Peyer's patch (tissue), 4 donors: ENCODE results near the gene ALDH2. TPM values are rescaled to one million over a fixed set of nuclear protein-coding genes. Genes with fewer than 3 reads are reported as not detected.
A peak's percentile ranks its signal among the peaks of the same experiment; 100 is the strongest.
"Not testable (repeated sequence)": the region's sequence is repeated elsewhere in the genome, so short reads cannot be mapped to it uniquely, and the experiment has no call there.

Experiments
- DNase-seq, 3 donors: peaks; one replicate each; pipeline ENCODE4 v3.0.0-alpha.2; 2017 to 2019
- H3K27ac ChIP-seq, 4 donors: fragments of 200-600 bp; sonication (generic); one replicate each; pipeline ENCODE4 v1.5.1; 2016 to 2019
- H3K27me3 ChIP-seq, 2 donors: fragments of 200-600 bp; sonication (generic); one replicate each; pipeline ENCODE4 v1.5.1; 2019
- H3K36me3 ChIP-seq, 3 donors: fragments of 200-600 bp; sonication (generic); one replicate each; pipeline ENCODE4 v1.5.1; 2016 to 2019
- H3K4me1 ChIP-seq, 4 donors: fragments of 200-600 bp; sonication (generic); one replicate each; pipeline ENCODE4 v1.5.1; 2016 to 2019
- H3K4me3 ChIP-seq, 4 donors: fragments of 200-600 bp; sonication (generic); 1 replicate in 3 of 4; 2 replicates in 1 of 4; pipeline ENCODE4 v1.5.1; 2016 to 2019; ENCODE audit warnings: mild to moderate bottlenecking in 1 of 4
- H3K9me3 ChIP-seq, 4 donors: fragments of 200-600 bp; sonication (generic); one replicate each; pipeline ENCODE4 v1.5.1; 2016 to 2019; ENCODE audit warnings: mild to moderate bottlenecking in 1 of 4
- POLR2A ChIP-seq, 2 donors: fragments of 450-650 bp; IDR thresholded peaks; one replicate each; pipeline ENCODE4 v1.5.1; 2017; ENCODE audit warnings: antibody characterized with exemption in 2 of 2, mild to moderate bottlenecking in 2 of 2, moderate library complexity in 2 of 2
- total RNA-seq, 4 donors: library from RNA; depleted of rRNA; stranded (reverse); fragments of >200 nt; gene quantifications; one replicate each; pipeline ENCODE4 v1.1.0, GENCODE V29; 2016
- TF ChIP-seq, protein P1 (sequence below), 6 experiments: fragments of 450-650 bp in 4 of 6; fragments of 200-600 bp in 2 of 6; sonication (generic) in 1 of 6; IDR thresholded peaks; one replicate each; pipeline ENCODE4 v1.5.1; 2017 to 2019; ENCODE audit warnings: antibody characterized with exemption in 6 of 6, mild to moderate bottlenecking in 3 of 6, moderate library complexity in 1 of 6

Gene ALDH2
- total RNA-seq, 4 donors from 2014 or later, result 118 to 215 (median 177) TPM

DNA sequence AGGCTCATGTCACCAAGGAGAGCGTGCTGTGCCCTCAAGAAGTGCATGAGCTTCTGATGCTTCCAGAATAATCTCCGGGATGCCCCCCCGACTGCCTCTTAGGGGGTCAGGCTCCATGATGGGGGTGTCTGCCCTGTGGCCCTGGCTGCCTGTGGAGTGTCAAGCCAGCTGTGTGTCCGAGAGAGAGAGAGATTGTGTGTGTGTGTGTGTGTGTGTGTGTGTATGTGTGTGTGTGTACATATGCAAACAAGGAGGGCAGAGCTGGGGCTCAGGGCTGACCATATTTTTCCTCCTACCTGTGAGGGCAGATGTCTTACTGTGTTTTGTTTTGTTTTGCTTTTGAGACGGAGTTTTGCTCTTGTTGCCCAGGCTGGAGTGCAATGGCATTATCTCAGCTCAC is 5.6 kb upstream of the ALDH2 start:
- DNase-seq, result peak in 2 of 3 donors; percentile 62 to 75
- Histone ChIP-seq H3K36me3 (peaks cover 0 to 12% (median 0%) of the 10 kb centered on the region in 3 donors), H3K27me3 (no peaks in the 10 kb centered on the region), H3K9me3 (no peaks in the 10 kb centered on the region), H3K4me1 (peaks cover 0 to 12% (median 10%) of the 10 kb centered on the region in 4 donors), H3K4me3 (no peak overlapping the region), H3K27ac (peak overlapping the region in 1 of 4 donors; percentile 70)
- TF ChIP-seq POLR2A (IDR thresholded peaks at IDR 0.05), result no peak

GRCh38 chr12:111761706-111762105 is 5.0 kb upstream of the ALDH2 start:
- peak overlapping the region in 1 of 4 donors; percentile 70 for H3K27ac ChIP-seq

GRCh38 chr12:111763552-111763951 is 3.2 kb upstream of the ALDH2 start:
- not testable (repeated sequence) for H3K27me3 ChIP-seq, H3K9me3 ChIP-seq, H3K36me3 ChIP-seq, H3K4me1 ChIP-seq, H3K4me3 ChIP-seq, DNase-seq
- H3K27ac ChIP-seq, result peak overlapping the region in 1 of 4 donors; percentile 14

More at GRCh38 chr12:111761706-111762105, 5.0 kb upstream of the ALDH2 start:
- no peaks in the 10 kb centered on the region for H3K27me3 ChIP-seq
- H3K9me3 ChIP-seq, result no peaks in the 10 kb centered on the region
- no peak for DNase-seq
- H3K4me1 ChIP-seq, result peaks cover 0 to 14% (median 10%) of the 10 kb centered on the region in 4 donors
- no peak overlapping the region for H3K4me3 ChIP-seq
- peaks cover 0 to 6% (median 0%) of the 10 kb centered on the region in 3 donors for H3K36me3 ChIP-seq
- TF ChIP-seq, protein P1, sequence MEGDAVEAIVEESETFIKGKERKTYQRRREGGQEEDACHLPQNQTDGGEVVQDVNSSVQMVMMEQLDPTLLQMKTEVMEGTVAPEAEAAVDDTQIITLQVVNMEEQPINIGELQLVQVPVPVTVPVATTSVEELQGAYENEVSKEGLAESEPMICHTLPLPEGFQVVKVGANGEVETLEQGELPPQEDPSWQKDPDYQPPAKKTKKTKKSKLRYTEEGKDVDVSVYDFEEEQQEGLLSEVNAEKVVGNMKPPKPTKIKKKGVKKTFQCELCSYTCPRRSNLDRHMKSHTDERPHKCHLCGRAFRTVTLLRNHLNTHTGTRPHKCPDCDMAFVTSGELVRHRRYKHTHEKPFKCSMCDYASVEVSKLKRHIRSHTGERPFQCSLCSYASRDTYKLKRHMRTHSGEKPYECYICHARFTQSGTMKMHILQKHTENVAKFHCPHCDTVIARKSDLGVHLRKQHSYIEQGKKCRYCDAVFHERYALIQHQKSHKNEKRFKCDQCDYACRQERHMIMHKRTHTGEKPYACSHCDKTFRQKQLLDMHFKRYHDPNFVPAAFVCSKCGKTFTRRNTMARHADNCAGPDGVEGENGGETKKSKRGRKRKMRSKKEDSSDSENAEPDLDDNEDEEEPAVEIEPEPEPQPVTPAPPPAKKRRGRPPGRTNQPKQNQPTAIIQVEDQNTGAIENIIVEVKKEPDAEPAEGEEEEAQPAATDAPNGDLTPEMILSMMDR (IDR thresholded peaks at IDR 0.05), result no peak
- TF ChIP-seq POLR2A (IDR thresholded peaks at IDR 0.05), result no peak

GRCh38 chr12:111764120-111764821 is 2.5 kb upstream of the ALDH2 start:
- no peak for DNase-seq
- no peak for TF ChIP-seq POLR2A (IDR thresholded peaks at IDR 0.05)
- TF ChIP-seq, protein P1 (IDR thresholded peaks at IDR 0.05), result no peak
- no peaks in the 10 kb centered on the region for H3K36me3 ChIP-seq
- no peaks in the 10 kb centered on the region for H3K27me3 ChIP-seq
- peak overlapping the region in 1 of 4 donors; percentile 14 for H3K27ac ChIP-seq
- peaks cover 0 to 16% (median 4%) of the 10 kb centered on the region in 4 donors for H3K4me1 ChIP-seq
- no peak overlapping the region for H3K4me3 ChIP-seq
- no peaks in the 10 kb centered on the region for H3K9me3 ChIP-seq

- TF ChIP-seq, protein P1 (IDR thresholded peaks at IDR 0.05), result no peak
- TF ChIP-seq POLR2A (IDR thresholded peaks at IDR 0.05), result no peak
- Histone ChIP-seq H3K27me3 (no peaks in the 10 kb centered on the region), H3K36me3 (peaks cover 0 to 4% (median 0%) of the 10 kb centered on the region in 3 donors), H3K4me1 (peaks cover 0 to 48% (median 4%) of the 10 kb centered on the region in 4 donors), H3K9me3 (no peaks in the 10 kb centered on the region), H3K27ac (peak overlapping the region; percentile 72 to 91 (median 82)), H3K4me3 (peak overlapping the region; percentile 46 to 82 (median 61))
- peak in 2 of 3 donors; percentile 72 to 74 for DNase-seq
Measured at GRCh38 chr12:111767362-111768158, 827 bp downstream of the ALDH2 start.

GRCh38 chr12:111768159-111768895 is 1.6 kb downstream of the ALDH2 start:
- H3K27ac ChIP-seq, result peak overlapping the region in 3 of 4 donors; percentile 72 to 91 (median 87)
- no peak for TF ChIP-seq POLR2A (IDR thresholded peaks at IDR 0.05)
- no peaks in the 10 kb centered on the region for H3K27me3 ChIP-seq
- peaks cover 3 to 55% (median 8%) of the 10 kb centered on the region in 4 donors for H3K4me1 ChIP-seq
- H3K9me3 ChIP-seq, result no peaks in the 10 kb centered on the region
- peaks cover 0 to 4% (median 0%) of the 10 kb centered on the region in 3 donors for H3K36me3 ChIP-seq
- H3K4me3 ChIP-seq, result peak overlapping the region in 3 of 4 donors; percentile 50 to 82 (median 72)
- no peak for DNase-seq
